Nucleus accumbens (tissue), 56 donors: ENCODE results near the gene CLDN6.

ENCODE experiments used
- DNase-seq, 56 donors: peaks; one replicate each; lab custom pipeline; 2025; lab: John Stamatoyannopoulos, UW

The CLDN6 gene

DNA sequence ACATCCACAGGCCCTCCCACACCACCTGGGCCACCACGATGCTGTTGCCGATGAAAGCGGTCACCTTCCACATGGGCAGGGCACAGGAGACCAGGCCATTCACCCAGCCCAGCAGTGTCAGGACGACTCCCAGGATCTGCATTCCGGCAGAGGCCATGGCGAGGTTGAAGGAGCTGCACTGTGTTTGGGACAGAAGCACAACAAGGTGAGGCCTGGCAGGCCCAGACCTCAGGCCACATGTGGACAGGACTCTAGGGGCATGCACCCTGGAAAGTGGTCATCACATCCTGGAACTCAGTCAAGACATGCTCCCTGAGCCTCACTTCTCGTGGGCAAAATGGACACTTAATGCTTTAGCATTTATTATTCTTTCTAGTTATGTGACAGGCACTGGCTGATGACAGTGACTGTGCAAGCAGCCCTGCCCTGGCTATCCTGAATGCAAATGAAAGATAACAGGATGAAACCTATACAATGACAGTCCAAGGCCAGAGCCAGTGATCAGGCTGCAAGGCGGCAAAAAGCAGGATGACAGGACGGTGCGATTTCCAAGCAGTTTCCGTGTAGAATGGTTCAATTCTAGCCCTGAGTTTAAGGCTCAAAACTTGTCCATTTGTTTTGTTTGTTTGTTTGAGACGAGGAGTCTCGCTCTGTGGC lies 2.0 kb downstream of the CLDN6 start:
- DNase-seq: no peak

DNA sequence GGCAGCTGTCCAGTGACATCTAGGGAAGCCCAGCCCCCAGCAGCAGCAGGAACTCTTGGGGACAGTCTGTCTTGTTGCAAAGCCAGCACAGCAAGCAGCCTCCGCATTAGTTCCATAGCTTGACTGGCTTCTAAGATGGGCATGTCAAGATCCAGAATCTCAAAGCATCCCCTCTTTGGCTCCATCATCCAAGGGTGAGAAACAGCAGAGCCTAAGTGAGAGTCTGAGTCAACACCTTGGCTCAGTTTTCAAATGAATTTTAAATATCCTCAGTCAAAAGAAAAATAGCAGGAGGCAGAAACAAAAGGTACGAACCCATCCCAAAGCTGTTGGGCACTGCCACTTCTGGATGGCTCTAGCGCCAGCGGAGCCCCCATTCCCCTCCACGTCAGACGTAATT lies 3.0 kb downstream of the CLDN6 start:
- DNase-seq: no peak

GRCh38 chr16:3013998-3014690 lies 3.8 kb downstream of the CLDN6 start:
- no peak for DNase-seq

GRCh38 chr16:3013491-3013951 lies 4.5 kb downstream of the CLDN6 start:
- DNase-seq: no peak

GRCh38 chr16:3012828-3013420 lies 5.1 kb downstream of the CLDN6 start, which contains the start of gene CLDN9:
Gene CLDN9, plus strand, starts transcription at chr16:3012923. Its CDS starts 440 bp downstream, at chr16:3013363.
- no peak for DNase-seq

GRCh38 chr16:3012246-3012645 lies 5.7 kb downstream of the CLDN6 start:
- DNase-seq: peak in 14 of 56 donors; percentile 1 to 62 (median 22)

- DNase-seq: no peak
Observed at GRCh38 chr16:3010510-3010909, 7.5 kb downstream of the CLDN6 start.

DNA sequence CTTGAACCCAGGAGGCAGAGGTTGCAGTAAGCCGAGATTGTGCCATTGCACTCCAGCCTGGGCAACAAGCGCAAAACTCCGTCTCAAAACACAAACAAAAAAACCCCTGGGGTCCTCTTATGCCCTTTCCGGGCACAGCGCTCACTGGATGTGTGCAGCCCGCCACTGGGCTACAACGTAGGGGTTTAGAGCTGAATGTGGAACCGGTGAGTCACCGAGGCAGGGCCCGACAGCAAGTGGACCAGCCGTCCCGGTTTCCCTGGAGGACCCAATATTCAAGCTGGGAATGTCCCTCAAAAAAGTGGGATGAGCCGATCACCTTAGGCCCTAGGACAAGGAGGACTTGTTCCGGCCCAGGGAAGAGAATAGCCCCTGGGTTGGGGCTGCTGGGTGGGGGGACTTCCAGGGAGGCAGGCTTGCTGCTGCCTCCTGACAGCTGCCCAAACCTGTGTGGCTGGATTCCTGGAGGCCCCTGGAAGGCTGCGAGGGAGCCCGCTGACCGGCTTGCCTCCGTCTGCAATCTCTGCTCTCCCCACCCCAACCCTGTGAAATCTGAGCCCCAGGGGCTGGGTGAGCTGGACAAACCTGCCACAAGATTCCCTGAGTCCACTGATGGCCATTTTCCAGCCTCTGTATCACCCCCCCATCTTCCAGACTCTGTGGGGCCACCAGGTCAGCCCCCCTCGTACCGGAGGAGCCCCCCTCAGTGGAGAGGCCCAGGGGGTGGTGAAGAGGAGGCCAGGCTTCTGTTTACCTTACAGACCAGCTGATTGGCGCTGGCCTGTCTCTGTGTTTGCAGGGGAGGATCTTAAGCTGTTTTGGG lies 8.2 kb downstream of the CLDN6 start:
- DNase-seq: no peak

- no peak for DNase-seq
Observed at GRCh38 chr16:3008690-3009037, 9.3 kb downstream of the CLDN6 start.

DNA sequence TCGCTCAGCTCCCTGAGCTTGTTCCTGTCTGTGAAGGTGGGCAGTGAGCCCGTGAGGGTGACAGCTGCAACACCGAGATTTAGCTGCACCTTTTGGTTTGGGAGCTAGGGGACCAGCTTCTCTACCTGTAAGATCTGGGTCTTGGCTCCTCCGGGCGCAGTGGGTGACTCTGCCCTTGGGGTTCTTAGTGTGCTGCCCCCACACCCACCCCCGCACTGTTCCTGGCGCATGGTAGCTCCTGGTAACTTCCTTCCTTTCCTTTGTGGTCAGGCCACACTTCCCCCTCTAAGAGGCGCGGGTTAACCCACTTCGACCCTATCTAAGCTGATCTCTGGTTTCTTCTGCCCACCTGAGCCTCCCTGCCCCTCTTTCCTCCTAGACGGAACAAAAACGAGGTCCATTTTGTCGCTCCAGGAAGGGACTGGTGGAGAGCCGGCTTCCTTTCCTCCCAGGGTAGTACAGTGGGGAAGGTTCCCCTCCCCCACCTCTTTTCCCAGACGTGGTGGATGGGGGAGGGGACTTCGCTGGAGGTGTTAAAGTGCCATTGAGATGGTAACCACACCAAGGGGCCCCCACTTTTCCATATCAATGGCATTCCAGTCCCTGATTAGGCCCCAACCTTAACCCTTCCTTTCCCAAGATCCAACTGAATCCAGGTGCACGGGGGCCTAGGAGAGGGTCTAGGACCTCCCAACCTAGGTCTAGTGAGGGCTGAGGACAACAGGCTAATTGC lies 9.9 kb downstream of the CLDN6 start:
- peak in 3 of 56 donors; percentile 4 to 22 (median 5) for DNase-seq

DNA sequence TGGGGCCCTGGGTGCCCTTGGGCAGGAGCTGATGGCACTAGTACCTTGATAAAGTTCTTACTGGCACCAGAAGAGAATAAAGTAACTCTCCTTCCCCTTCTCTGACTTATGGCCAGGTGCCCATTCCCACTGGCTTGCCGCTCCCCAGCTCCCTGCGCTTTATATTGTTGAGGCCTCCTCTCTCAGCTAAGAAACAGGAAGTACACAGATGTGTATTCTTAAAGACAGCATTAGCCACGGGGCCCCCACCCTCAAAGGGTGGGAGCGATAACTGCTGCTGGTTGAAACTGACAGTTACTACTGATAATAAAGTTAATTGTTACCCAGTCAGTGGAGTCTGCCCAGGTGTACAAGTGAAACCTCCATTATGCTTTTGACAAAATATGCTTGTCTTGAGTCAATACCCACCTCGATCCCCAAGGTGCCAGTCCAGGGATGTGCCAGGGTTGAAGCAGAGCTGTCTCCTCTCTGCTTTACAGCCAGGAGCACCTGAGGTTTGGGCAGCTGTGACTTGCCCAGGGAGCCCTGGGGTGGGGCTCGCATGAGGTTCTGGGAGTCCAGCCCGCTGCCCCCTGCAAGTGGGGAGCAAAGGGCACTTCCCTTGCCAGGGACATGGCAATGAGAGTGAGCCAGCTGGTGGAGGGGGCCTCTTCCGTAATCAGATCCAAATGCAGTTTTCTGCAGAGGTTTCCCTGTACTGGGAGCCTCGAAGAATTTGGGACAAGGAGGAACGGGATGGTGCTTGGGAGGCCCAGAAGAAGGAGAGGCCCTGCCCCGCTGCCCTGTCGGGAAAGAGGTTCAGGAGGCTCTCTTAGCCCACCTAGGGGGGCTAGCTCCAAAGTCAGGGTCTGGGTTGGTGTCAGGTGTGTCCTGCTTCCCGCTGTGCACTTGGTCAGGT lies 10.7 kb downstream of the CLDN6 start:
- no peak for DNase-seq

DNA sequence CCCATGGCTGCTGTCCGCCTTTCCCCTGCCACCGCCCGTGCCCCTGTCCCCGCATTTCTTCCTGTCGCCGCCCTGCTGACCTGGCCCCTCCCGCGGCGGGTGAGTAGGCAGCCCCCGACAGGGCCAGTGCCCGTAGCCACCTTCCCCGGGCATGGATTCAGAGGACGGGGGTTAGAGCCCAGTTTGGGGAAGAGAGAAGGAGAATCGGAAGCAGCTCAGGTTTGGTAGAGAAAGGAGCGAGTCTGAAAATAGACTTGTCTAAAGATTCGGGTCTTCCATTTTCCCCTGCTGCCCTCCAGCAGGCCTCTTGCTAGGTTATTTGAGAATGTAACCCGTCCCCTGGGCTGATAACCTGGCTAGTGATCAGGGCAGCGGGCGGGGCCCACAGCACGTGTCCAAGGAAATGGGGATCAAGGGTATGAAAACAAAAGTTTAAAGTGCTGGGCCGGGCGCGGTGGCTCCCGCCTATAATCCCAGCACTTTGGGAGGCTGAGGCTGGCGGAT lies 13.2 kb downstream of the CLDN6 start:
- DNase-seq: no peak

GRCh38 chr16:3004319-3004718 lies 13.7 kb downstream of the CLDN6 start:
- DNase-seq: no peak

GRCh38 chr16:3003582-3004270 lies 14.3 kb downstream of the CLDN6 start:
- DNase-seq: peak; percentile 70 to 98 (median 95)

- no peak for DNase-seq
Observed at GRCh38 chr16:3001316-3001715, 16.7 kb downstream of the CLDN6 start.

DNA sequence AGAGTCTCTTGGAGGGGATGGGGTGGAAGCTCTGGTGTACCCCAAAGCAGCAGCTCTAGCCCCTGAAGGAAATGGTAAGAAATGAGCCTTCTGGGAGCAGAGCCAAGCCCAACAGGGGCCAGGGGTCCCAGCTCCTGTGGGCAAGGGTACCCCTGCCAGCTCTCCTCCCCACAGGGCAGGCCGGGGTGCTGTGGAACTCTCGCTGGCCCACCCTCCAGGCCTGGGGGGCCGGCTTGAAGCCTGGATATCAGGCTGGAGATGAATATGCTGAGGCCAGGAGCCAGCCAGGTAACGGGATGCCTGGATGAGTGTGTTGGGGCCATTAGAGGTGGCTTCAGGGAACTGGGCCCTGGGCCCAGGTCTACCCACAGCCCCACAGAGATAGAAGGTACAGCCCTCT lies 17.4 kb downstream of the CLDN6 start:
- DNase-seq: no peak

DNA sequence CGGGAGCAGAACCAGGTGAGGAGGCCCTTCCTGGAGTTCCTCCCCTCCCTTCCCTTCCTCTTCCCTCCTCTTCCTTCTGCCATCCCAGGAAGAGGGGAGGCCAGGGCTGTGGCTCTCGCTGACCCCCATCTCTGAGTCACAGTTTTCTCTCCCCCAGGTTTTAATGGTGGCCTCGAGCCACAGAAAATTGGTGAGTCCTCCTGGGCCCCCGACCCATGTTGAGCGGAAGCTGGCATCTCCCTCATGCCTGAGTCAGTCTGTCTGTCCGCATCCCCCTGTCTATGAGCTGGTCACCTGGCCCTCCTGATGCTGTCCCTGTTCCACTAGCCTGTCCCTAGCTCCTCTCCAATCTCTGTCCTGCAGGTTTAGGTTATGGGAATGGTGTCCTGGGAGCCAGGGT lies 18.1 kb downstream of the CLDN6 start:
- no peak for DNase-seq

GRCh38 chr16:2996298-2996697 lies 21.7 kb downstream of the CLDN6 start:
- DNase-seq: no peak
